Amygdala (tissue), 56 donors: ENCODE data around the gene PPP2R3B.
"Not testable (repeated sequence)": the region's sequence is repeated elsewhere in the genome, so short reads cannot be mapped to it uniquely, and the experiment has no call there.

Experiments used
- DNase-seq, 56 donors: peaks; one replicate each; lab custom pipeline; 2025; lab: John Stamatoyannopoulos, UW

Gene PPP2R3B

GRCh38 chrX:405149-405548, 18.4 kb upstream of the PPP2R3B start:
- no peak for DNase-seq

- DNase-seq, result no peak
These were observed 17.9 kb upstream of the PPP2R3B start for GRCh38 chrX:404656-405055.

- DNase-seq, result no peak
These were observed 16.1 kb upstream of the PPP2R3B start for GRCh38 chrX:402857-403256.

- no peak for DNase-seq
These were observed 13.6 kb upstream of the PPP2R3B start for GRCh38 chrX:400258-400657.

- no peak for DNase-seq
These were observed 10.9 kb upstream of the PPP2R3B start for GRCh38 chrX:397575-397974.

GRCh38 chrX:394830-395229, 8.1 kb upstream of the PPP2R3B start:
- no peak for DNase-seq

GRCh38 chrX:392575-392846, 5.8 kb upstream of the PPP2R3B start:
- DNase-seq, result no peak

GRCh38 chrX:391717-392574, 5.2 kb upstream of the PPP2R3B start:
- no peak for DNase-seq

- no peak for DNase-seq
These were observed 3.8 kb upstream of the PPP2R3B start for GRCh38 chrX:390459-390858.

- peak; percentile 6 to 88 (median 70) for DNase-seq
These were observed 2.3 kb upstream of the PPP2R3B start for GRCh38 chrX:389021-389441.

GRCh38 chrX:387729-388128, 1.0 kb upstream of the PPP2R3B start:
- no peak for DNase-seq

GRCh38 chrX:386239-386767, 404 bp downstream of the PPP2R3B start:
- no peak for DNase-seq

- not testable (repeated sequence) for DNase-seq
These were observed 971 bp downstream of the PPP2R3B start for GRCh38 chrX:385736-386135.

- DNase-seq, result no peak
These were observed 1.8 kb downstream of the PPP2R3B start for GRCh38 chrX:384861-385260.

GRCh38 chrX:378443-378842, 8.3 kb downstream of the PPP2R3B start:
- no peak for DNase-seq

GRCh38 chrX:376206-376605, 10.5 kb downstream of the PPP2R3B start:
- not testable (repeated sequence) for DNase-seq

- DNase-seq, result no peak
These were observed 11.3 kb downstream of the PPP2R3B start for GRCh38 chrX:375181-376036.

- no peak for DNase-seq
These were observed 12.1 kb downstream of the PPP2R3B start for GRCh38 chrX:374596-374995.

GRCh38 chrX:373641-374471, 12.9 kb downstream of the PPP2R3B start:
- DNase-seq, result no peak

- DNase-seq, result no peak
These were observed 13.7 kb downstream of the PPP2R3B start for GRCh38 chrX:372856-373640.
